ENCODE results near the gene REG1A. TPM values are rescaled to one million over a fixed set of nuclear protein-coding genes. Genes with fewer than 3 reads are reported as not detected.

The REG1A gene, protein sequence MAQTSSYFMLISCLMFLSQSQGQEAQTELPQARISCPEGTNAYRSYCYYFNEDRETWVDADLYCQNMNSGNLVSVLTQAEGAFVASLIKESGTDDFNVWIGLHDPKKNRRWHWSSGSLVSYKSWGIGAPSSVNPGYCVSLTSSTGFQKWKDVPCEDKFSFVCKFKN
- total RNA-seq: not detected in 2 replicates

DNA sequence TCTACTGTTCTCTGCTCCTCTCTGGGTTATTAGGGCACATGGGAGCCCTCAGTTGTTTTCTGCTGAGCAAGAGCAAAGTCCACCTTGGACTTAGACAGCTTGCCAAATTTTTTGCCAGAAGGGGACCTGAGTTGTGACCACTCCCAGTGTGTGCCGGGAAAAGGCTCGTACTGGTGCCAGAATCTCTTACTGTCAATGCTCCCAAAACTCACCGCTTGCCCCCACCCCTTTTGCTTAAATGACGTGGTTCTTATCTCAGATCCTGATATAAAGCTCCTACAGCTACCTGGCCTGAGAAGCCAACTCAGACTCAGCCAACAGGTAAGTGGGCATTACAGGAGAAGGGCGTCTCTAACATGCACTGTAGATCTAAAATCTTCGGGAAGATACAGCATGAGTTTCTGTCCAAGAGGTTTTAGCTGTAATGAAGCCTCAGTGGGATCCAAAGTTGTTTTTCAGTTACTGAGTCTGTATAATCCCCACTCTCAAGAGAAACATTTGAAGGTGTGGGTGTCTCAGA lies at the start of gene REG1A:
REG1A (plus strand) TSS at position 295 of the 520 bp plus-strand sequence. CDS start 374 bp downstream, outside the sequence.

DNA sequence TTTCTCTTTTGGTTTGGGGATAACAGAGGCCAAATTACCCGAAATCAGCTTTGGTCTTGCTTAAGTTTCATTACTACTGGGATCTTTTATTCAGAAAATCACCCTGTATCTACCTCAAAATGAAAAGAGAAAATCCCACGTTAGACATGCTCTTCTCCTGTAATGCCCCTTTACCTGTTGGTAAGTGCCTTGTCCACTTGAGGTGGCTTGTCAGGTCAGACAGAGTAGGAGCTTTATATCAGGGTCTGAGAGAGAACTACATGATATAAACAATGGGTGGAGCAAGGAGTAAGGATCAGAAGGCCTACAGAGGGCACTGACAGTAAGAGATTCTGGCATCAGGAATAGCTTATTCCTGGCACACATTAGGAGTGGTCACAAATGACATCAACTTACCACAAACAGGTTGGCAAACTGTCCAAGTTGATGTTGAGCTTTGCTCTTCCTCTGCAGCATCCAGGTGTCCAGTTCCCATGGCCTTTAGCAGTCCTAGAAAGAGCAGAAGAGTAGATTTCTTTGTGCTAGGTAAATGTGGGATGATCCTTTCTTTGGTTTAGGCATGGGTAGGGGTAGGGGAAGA lies 32.4 kb upstream of the REG1A start, which contains the start of gene REG1B:
REG1B (minus strand) TSS at position 209 of the 580 bp plus-strand sequence. CDS start 381 bp downstream, outside the sequence.

DNA sequence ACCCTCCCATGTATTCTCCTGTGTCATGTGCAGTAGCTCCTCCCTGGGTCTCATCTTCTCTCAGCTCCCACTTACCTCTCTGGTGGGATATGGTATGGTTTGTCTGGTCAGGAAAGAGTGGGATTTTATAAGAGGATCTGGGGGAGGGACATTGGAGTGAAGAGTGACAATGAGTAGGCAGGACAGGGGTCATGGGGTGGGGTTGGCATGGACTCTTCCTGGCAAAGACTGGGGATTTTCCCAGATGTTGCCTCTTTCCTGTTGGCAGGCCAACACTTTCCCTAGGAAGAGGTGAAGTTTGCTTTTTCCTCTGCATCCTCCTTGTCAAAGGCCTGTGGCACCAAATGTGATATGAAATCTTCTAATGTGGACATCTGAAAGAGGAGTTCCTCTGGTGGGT lies 39.4 kb downstream of the REG1A start, which contains the start of gene REG3A:
REG3A (minus strand) TSS at position 101 of the 400 bp plus-strand sequence. CDS start 348 bp downstream, outside the sequence.

Other genes starting within 250 kb of the REG1A start
- not detected in 2 replicates for gene REG3G, start 94.8 kb upstream of the REG1A start, total RNA-seq
- not detected in 2 replicates for gene REG1B, start 32.5 kb upstream of the REG1A start, total RNA-seq
- not detected in 2 replicates for gene REG3A, start 39.3 kb downstream of the REG1A start, total RNA-seq